ENCODE measurements around the gene UNC13B.
A peak's percentile ranks its signal among the peaks of the same experiment; 100 is the strongest.
"Not testable (repeated sequence)": the region's sequence is repeated elsewhere in the genome, so short reads cannot be mapped to it uniquely, and the experiment has no call there.

UNC13B gene

DNA sequence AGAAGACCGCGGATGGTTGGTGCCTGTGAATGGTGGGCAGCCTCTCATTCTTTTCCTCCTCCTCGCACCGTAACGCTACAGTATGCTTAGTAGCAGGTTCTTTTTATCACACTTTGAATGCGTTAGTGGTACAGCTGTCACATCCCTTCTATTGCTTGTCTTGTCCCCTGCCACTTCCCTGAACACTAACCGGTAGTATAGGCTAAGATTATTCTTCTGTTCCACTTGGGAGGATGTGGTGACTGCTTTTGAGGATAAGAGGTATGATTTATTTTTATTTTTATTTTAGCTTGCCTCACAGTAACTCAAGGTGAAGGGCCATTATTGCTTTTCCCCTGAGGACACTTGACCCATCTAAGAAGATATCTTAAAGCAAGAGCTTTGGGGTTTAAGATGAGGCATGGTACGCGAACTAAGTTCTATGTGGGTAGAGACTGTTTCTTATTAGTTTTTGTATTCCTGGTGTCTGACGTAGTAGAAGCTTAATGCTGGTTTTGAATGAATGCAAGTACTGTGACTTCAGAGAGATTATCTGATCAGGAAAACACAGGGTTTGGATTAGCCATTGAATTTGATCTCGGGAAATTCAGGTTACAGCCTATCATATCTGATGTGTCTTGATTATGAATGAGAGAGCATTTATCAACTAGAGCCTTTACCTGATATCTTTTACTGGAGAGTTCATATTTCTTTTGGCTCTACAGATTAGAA is 951 bp downstream of the UNC13B start:
- DNase-seq (ENCODE audit: low spot score) (no peak), FAIRE-seq (no peak)

GRCh38 chr9:35163413-35163812 is 1.6 kb downstream of the UNC13B start:
- FAIRE-seq (no peak), DNase-seq (ENCODE audit: low spot score) (no peak)

GRCh38 chr9:35164711-35165110 is 2.9 kb downstream of the UNC13B start:
- FAIRE-seq = no peak

DNA sequence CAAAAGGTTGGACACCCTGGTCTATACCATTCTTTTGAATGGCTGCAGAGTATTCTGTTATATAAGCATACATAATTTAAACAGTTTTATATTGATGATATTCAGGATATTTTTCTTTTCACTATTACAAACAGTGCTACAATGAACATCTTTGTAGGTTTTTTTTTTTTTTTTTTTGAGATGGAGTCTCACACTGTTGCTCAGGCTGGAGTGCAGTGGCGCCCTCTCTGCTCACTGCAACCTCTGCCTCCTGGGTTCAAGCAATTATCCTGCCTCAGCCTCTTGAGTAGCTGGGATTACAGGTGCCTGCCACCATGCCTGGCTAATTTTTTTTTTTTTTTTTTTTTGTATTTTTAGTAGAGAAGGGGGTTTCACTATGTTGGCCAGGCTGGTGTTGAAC is 5.6 kb downstream of the UNC13B start:
- not testable (repeated sequence) for FAIRE-seq; DNase-seq (ENCODE audit: low spot score)

More at GRCh38 chr9:35164711-35165110, 2.9 kb downstream of the UNC13B start:
- peak; percentile 46 for DNase-seq (ENCODE audit: low spot score)

- DNase-seq (ENCODE audit: low spot score) (no peak), FAIRE-seq (no peak)
Observed at GRCh38 chr9:35168963-35169362, 7.2 kb downstream of the UNC13B start.

GRCh38 chr9:35172878-35173277 is 11.1 kb downstream of the UNC13B start:
- DNase-seq (ENCODE audit: low spot score) = no peak
- no peak for FAIRE-seq

- DNase-seq (ENCODE audit: low spot score) (no peak), FAIRE-seq (no peak)
Observed at GRCh38 chr9:35177520-35177919, 15.7 kb downstream of the UNC13B start.

GRCh38 chr9:35179347-35180280 is 17.8 kb downstream of the UNC13B start:
- FAIRE-seq (no peak), DNase-seq (ENCODE audit: low spot score) (no peak)

GRCh38 chr9:35180801-35181200 is 19.0 kb downstream of the UNC13B start:
- FAIRE-seq = no peak
- DNase-seq (ENCODE audit: low spot score) = no peak

- not testable (repeated sequence) for DNase-seq (ENCODE audit: low spot score); FAIRE-seq
Observed at GRCh38 chr9:35182401-35182800, 20.6 kb downstream of the UNC13B start.

DNA sequence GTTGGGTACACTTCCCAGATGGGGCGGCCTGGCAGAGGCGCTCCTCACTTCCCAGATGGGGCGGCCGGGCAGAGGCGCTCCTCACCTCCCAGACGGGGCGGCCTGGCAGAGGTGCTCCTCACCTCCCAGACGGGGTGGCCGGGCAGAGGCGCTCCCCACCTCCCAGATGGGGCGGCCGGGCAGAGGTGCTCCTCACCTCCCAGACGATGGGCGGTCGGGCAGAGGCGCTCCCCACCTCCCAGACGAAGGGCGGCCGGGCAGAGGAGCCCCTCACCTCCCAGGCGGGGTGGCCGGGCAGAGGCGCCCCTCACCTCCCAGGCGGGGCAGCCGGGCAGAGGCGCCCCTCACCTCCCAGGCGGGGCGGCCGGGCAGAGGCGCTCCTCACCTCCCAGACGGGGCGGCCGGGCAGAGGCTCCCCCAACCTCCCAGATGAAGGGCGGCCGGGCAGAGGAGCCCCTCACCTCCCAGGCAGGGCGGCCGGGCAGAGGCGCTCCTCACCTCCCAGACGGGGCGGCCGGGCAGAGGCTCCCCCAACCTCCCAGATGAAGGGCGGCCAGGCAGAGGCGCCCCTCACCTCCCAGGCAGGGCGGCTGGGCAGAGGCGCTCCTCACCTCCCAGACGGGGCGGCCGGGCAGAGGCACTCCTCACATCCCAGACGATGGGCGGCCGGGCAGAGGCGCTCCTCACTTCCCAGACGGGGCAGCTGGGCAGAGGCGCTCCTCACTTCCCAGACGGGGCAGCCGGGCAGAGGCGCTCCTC is 21.4 kb downstream of the UNC13B start:
- not testable (repeated sequence) for FAIRE-seq; DNase-seq (ENCODE audit: low spot score)

DNA sequence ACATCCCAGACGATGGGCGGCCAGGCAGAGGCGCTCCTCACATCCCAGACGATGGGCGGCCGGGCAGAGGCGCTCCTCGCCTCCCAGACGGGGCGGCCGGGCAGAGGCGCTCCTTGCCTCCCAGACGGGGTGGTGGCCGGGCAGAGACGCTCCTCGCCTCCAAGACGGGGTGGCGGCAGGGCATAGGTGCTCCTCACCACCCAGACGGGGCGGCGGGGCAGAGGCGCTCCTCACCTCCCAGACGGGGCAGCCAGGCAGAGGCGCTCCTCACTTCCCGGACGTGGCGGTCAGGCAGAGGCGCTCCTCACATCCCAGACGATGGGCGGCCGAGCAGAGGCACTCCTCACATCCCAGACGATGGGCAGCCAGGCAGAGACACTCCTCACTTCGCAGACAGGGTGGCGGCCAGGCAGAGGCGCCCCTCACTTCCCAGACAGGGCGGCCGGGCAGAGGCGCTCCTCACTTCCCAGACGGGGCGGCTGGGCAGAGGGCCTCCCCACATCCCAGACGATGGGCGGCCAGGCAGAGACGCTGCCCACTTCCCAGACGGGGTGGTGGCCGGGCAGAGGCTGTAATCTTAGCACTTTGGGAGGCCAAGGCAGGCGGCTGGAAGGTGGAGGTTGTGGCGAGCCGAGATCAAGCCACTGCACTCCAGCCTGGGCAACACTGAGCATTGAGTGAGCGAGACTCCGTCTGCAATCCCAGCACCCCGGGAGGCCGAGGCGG is 22.1 kb downstream of the UNC13B start:
- not testable (repeated sequence) for DNase-seq (ENCODE audit: low spot score); FAIRE-seq

GRCh38 chr9:35186524-35186923 is 24.7 kb downstream of the UNC13B start:
- no peak for FAIRE-seq
- DNase-seq (ENCODE audit: low spot score) = no peak

GRCh38 chr9:35190203-35190602 is 28.4 kb downstream of the UNC13B start:
- DNase-seq (ENCODE audit: low spot score) (no peak), FAIRE-seq (no peak)

DNA sequence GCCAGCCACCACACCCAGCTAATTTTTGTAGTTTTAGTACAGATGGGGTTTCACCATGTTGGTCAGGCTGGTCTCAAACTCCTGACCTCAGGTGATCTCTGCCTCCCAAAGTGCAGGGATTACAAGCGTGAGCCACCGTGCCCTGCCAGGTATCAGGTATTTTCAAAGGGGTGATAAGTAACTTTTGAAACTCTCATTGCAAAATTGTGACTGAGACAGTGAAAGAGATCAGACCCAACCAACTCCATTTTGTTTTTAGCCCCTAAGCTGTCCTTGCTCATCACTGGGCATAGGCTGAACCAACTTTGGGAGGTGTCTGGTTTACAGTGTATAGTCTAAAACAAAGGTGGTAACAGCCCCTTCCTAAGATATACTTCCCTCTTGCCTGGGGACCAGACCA is 29.3 kb downstream of the UNC13B start:
- no peak for FAIRE-seq
- no peak for DNase-seq (ENCODE audit: low spot score)

DNA sequence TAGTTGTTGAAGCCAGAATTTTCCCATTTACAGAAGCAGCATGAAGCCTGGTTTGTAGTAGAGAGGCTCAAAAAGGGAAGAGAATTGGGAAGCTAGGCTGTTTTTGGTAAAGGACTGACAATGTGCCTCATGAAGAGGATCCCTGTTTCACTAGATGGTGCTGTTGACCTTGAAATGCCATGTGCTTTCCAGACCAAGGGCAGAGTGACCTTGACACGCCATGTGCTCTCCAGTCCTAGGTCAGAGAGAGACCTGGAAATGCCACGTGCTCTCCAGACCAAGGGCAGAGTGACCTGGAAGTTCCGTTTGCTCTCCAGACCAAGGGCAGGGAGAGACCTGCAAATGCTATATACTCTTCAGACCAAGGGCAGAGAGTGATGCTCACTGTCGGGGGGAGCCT is 32.0 kb downstream of the UNC13B start:
- FAIRE-seq = no peak
- no peak for DNase-seq (ENCODE audit: low spot score)

DNA sequence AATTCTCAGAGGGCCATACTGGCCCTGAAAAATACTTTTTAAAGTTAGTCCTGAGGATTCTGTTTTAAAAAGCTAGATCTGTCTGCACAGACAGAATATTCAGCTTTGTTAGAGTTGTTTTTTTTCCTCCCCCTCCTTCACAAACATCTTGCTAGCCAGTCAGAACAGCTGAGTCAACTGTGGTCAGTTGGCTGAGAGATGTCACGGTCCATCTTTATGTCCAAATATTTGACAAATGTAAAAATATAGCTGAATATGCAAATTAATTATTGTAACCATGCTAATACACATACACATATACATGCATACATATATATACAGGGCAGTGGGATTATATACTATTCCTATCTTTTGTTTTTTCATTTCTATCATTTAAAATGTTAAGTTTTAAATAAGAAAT is 33.9 kb downstream of the UNC13B start:
- DNase-seq (ENCODE audit: low spot score) = no peak
- FAIRE-seq = no peak

DNA sequence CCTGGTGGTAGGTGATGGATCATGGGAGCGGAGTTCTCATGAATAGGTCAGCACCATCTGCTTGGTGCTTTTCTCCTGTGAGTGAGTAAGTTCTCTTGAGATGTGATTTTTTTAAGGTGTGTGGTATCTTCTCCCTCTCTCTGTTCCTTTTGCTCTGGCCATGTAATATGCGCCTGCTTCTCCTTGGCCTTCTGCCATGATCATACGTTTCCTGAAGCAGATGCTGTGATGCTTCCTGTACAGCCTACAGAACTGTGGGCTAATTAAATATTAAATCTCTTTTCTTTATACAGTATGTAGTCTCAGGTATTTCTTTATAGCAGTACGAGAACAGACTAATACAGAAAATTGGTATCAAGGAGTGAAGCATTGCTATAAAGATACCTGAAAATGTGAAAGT is 36.4 kb downstream of the UNC13B start:
- no peak for FAIRE-seq
- no peak for DNase-seq (ENCODE audit: low spot score)

DNA sequence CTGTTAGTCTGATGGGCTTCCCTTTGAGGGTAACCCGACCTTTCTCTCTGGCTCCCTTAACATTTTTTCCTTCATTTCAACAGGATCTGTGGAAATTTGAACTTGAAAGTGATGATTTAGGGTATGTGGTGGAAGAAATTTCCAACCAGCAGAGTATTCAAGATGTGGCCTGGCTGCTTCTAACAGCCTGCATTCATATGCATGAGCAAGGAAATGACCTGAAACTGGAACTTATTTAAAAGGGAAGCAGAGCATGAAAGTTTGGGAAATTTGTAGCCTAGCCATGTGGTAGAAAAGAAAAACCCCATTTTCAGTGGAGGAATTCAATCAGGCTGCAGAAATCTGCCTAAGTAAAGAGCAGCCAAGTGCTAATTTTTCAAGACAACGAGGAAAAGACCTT is 41.7 kb downstream of the UNC13B start:
- FAIRE-seq = no peak
- no peak for DNase-seq (ENCODE audit: low spot score)

- DNase-seq (ENCODE audit: low spot score) (no peak), FAIRE-seq (no peak)
Observed at GRCh38 chr9:35205340-35205739, 43.5 kb downstream of the UNC13B start.

GRCh38 chr9:35211854-35212253 is 50.0 kb downstream of the UNC13B start:
- DNase-seq (ENCODE audit: low spot score) (no peak), FAIRE-seq (no peak)
